Measurements from ENCODE around the gene FAM240A.

Gene FAM240A

DNA sequence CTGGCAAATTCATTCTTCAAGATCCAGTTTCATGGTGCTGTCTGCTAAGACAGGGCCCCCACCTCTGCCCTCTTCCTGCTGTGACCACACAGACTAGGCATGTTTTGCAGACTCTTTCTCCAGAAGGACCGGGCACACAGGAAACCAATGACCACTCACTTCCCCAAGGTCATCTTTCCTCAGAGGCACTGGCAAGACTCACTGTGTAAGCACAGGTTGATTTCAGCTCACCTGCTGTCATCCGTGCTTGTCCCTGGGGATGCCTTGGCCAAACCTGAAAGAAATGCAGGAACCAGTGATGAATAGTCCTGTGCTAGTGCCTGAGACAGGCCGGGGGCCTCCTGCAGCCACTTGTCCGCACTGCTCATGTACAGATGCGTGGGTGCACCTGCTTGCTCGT lies 47.7 kb downstream of the FAM240A start:
- no peak for TF ChIP-seq FOXP2 (optimal IDR thresholded peaks at IDR 0.05; ENCODE audit: borderline replicate concordance, extremely low read depth, extremely low read length, insufficient read depth)
- TF ChIP-seq SIN3A (IDR thresholded peaks at IDR 0.05; ENCODE audit: borderline replicate concordance, insufficient read depth, low read length), result no peak
- TF ChIP-seq POLR2AphosphoS5 (IDR thresholded peaks at IDR 0.05; ENCODE audit: low read depth, low read length), result no peak
- TF ChIP-seq, protein P1, sequence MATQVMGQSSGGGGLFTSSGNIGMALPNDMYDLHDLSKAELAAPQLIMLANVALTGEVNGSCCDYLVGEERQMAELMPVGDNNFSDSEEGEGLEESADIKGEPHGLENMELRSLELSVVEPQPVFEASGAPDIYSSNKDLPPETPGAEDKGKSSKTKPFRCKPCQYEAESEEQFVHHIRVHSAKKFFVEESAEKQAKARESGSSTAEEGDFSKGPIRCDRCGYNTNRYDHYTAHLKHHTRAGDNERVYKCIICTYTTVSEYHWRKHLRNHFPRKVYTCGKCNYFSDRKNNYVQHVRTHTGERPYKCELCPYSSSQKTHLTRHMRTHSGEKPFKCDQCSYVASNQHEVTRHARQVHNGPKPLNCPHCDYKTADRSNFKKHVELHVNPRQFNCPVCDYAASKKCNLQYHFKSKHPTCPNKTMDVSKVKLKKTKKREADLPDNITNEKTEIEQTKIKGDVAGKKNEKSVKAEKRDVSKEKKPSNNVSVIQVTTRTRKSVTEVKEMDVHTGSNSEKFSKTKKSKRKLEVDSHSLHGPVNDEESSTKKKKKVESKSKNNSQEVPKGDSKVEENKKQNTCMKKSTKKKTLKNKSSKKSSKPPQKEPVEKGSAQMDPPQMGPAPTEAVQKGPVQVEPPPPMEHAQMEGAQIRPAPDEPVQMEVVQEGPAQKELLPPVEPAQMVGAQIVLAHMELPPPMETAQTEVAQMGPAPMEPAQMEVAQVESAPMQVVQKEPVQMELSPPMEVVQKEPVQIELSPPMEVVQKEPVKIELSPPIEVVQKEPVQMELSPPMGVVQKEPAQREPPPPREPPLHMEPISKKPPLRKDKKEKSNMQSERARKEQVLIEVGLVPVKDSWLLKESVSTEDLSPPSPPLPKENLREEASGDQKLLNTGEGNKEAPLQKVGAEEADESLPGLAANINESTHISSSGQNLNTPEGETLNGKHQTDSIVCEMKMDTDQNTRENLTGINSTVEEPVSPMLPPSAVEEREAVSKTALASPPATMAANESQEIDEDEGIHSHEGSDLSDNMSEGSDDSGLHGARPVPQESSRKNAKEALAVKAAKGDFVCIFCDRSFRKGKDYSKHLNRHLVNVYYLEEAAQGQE (IDR thresholded peaks at IDR 0.05; ENCODE audit: insufficient read depth in 1 of 2, low read depth in 2 of 2, low read length in 2 of 2), result no peak
- no peak for TF ChIP-seq TAF1 (IDR thresholded peaks at IDR 0.05; ENCODE audit: borderline replicate concordance, insufficient read depth, low read length)

GRCh38 chr3:46660543-46661523 lies 48.5 kb downstream of the FAM240A start:
- TF ChIP-seq, protein P1 (IDR thresholded peaks at IDR 0.05; ENCODE audit: insufficient read depth in 1 of 2, low read depth in 2 of 2, low read length in 2 of 2), result no peak
- TF ChIP-seq POLR2AphosphoS5 (IDR thresholded peaks at IDR 0.05; ENCODE audit: low read depth, low read length) (no peak), SIN3A (IDR thresholded peaks at IDR 0.05; ENCODE audit: borderline replicate concordance, insufficient read depth, low read length) (no peak), TAF1 (IDR thresholded peaks at IDR 0.05; ENCODE audit: borderline replicate concordance, insufficient read depth, low read length) (no peak), FOXP2 (optimal IDR thresholded peaks at IDR 0.05; ENCODE audit: borderline replicate concordance, extremely low read depth, extremely low read length, insufficient read depth) (no peak)

DNA sequence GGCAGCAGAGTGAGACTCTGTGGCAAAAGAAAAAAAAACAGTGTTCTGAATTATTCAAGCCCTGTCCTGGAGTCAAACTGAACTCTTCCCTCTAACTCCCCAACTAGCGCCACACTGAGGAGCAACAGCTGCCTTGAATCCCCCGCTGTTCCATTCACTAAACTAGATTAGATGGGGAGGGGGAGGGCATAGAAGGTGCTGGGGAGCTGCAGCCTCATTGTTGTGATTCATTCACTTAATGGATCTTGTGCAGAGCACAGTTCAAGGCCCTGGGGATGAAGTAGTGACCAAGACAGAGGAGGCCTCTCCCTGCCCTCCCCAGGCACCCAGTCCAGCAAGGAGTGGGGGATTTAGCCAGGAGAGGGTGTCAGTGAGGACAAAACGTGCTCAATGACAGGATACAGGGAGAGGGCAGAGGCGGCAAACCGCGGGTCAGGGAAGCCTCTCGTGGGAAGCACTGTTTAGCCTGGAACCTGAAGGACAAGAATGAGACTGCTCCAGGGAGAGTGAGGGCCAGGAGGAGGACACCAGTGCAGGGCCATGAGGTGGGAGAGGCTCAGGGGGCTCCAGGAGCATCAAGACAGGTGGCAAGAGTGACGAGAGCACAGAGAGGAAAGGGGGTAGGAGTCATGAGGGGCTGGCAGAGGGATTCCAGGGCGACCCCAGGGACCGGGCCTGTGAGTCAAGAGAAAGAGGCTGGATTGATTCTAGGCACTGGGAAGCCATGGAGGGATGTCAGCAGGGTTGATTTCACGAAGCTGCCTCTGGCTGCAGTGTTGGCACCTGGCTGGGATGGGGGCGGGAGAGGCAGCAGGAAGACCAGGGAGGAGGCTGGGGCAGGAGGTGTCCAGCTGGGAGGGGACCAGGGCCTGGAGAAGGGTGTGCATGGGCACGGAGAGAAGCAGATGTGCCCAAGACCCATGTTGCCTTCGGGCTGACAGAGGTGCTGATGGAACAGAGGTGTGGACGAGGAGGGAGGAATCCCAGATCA lies 49.7 kb downstream of the FAM240A start:
- TF ChIP-seq POLR2AphosphoS5 (IDR thresholded peaks at IDR 0.05; ENCODE audit: low read depth, low read length), result no peak
- TF ChIP-seq FOXP2 (optimal IDR thresholded peaks at IDR 0.05; ENCODE audit: borderline replicate concordance, extremely low read depth, extremely low read length, insufficient read depth), result no peak

GRCh38 chr3:46662771-46663551 lies 50.6 kb downstream of the FAM240A start:
- TF ChIP-seq SIN3A (IDR thresholded peaks at IDR 0.05; ENCODE audit: borderline replicate concordance, insufficient read depth, low read length) (no peak), POLR2AphosphoS5 (IDR thresholded peaks at IDR 0.05; ENCODE audit: low read depth, low read length) (no peak), TAF1 (IDR thresholded peaks at IDR 0.05; ENCODE audit: borderline replicate concordance, insufficient read depth, low read length) (no peak), FOXP2 (optimal IDR thresholded peaks at IDR 0.05; ENCODE audit: borderline replicate concordance, extremely low read depth, extremely low read length, insufficient read depth) (no peak)
- TF ChIP-seq, protein P1 (IDR thresholded peaks at IDR 0.05; ENCODE audit: insufficient read depth in 1 of 2, low read depth in 2 of 2, low read length in 2 of 2), result no peak
